C4-2B (cell line): ENCODE results near the gene OR1F1.

Experiments used
- H3K27ac ChIP-seq: fragments of 450-650 bp; 2 replicates; pipeline ENCODE4 v1.5.1; 2017
- ZFX ChIP-seq: fragments of 450-650 bp; IDR thresholded peaks from 2 replicates; pipeline ENCODE4 v1.6.1; 2017
- TF ChIP-seq, protein P1 (sequence below): fragments of 450-650 bp; conservative IDR thresholded peaks from 2 replicates; pipeline ENCODE4 v1.5.1; 2017; ENCODE audit warnings: mild to moderate bottlenecking

The OR1F1 gene

DNA sequence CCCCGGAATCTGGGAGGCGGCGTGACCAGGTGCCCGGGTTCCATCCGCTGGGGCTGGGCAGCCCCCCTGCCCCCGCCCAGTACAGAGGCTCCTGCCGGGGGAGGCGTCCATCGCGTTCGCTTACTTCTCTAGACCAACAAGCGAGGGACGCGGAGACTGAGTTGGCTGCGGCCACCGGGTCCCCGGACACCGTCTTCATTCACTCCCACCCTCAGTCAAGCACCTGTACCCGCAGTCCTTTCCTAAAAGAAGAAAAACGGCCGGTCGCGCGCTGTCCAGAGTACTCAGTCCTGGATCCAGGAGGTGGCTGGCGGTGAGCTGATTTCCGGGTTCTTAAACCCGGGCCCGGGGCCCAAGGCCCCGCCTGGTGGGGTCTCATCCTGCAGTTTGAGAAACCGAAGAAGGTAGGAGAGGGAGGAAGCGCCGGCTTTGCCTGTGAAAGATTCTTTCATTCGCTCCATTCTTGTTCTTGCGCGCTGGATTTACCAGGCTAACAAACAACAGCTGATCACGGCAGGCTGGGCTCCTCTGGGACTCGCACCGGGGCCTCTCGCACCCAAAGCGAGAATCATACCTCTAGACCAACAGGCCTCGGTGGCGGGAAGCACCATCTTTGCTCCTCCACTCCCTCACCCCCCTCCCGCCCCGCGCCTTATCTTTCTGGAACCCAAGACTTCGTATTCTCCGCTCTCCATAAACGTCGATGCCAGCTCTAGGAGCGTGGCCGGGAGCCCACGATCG, 17.4 kb upstream of the OR1F1 start:
- TF ChIP-seq ZFX, result no peak
- TF ChIP-seq, protein P1, sequence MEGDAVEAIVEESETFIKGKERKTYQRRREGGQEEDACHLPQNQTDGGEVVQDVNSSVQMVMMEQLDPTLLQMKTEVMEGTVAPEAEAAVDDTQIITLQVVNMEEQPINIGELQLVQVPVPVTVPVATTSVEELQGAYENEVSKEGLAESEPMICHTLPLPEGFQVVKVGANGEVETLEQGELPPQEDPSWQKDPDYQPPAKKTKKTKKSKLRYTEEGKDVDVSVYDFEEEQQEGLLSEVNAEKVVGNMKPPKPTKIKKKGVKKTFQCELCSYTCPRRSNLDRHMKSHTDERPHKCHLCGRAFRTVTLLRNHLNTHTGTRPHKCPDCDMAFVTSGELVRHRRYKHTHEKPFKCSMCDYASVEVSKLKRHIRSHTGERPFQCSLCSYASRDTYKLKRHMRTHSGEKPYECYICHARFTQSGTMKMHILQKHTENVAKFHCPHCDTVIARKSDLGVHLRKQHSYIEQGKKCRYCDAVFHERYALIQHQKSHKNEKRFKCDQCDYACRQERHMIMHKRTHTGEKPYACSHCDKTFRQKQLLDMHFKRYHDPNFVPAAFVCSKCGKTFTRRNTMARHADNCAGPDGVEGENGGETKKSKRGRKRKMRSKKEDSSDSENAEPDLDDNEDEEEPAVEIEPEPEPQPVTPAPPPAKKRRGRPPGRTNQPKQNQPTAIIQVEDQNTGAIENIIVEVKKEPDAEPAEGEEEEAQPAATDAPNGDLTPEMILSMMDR, result no peak
- no peak overlapping the region for H3K27ac ChIP-seq

DNA sequence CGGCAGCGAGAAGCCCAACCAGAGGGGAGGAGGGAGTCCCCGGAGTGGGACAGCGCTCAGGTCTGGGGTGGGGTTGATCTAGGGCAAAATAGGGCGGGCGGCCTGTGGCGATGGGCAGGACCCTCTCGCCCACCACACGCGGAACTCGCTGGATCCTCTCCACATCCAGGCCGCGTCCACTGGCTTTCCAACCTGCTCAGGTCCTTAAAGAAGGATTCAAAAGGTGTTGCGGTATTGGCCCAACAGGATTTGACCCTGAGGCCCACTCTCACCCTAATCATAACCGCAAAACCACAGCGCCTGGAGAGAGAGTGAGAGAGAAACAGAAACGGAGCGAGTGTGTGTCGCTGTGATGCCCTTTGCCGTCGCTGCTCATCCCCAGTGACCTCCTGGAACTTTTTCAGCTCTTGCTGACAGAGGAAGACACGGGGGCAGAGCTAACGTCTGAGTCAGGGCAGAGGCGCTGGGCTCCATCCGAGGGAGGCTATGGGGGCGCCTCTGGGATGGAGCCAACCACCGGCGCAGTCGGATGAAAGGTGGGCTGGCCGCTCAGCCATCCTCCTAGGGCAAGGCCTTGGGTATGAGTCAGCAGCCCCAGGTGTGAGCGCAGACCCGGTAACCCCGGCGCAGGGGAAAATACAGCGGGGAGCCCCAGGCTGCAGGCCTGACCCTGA, 16.7 kb upstream of the OR1F1 start:
- no peak overlapping the region for H3K27ac ChIP-seq
- TF ChIP-seq, protein P1, result no peak
- no peak for TF ChIP-seq ZFX

DNA sequence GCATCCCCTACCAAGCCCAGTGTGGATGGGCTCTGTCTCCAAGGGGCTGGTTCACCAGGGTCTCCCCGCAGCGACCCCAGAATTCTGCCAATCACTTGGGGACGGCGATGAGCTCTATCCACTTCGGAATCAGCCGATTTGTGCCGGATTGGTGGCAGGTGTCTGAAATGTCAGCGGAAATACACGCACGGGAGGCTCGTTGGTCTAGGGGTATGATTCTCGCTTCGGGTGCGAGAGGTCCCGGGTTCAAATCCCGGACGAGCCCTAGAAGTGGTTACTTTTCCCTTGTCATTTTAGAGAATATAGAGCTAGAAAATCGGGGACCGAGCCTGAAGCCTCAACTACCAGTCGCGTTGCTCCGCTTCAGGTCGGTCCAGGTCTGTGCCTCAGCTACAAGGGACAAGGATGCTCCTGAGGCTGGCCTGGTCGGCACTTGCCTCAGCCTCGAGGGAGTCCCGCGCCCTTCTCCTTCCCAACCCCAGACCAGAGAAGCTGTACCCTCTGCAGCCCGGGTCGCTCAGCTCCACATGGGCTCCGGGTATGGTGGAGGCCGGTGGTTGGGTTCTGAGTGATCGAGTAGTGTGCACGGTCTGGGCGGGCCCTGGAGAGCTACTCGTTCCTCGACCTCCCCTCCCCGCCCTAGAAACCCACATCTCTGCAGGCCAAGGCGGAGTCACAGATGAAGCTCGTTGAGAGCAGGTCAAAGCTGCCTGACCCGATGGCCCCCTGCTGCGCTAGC, 16.0 kb upstream of the OR1F1 start:
- no peak for TF ChIP-seq ZFX
- TF ChIP-seq, protein P1, result no peak
- H3K27ac ChIP-seq, result no peak overlapping the region

DNA sequence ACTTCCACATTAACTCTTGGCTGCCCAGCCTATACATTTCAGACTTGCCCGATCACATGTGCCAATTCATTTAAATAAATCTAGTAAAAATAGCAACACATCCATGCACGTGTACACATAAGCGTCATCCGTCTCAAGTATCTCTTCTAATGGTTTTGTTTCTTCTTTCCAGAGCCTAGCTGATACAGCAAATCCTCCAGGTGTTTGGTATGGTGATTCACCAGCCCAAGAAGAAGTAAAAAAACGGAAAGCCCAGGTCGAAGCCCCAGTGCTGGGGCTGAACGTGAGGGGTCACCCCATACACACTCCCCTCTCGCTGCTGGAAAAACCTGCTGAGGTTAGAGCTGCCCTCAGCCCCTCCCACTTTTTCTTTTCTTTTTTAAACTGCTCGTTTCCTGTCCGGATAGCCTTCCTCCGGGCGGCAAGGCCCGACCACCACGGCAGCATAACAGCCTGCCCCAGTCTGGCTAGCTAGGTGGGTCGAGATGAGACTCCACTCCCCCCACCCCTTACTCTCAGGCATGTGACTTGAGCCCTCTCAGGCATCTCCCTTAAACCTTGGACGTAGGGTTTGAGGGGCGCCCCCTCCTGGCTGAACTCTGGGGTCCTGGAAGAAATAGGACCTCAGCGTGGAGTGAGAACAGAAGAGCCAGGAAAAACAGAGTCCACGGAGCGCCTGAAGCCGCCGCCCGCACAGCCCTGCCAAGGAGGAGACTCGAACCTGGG, 13.9 kb upstream of the OR1F1 start:
- TF ChIP-seq, protein P1, result peak; percentile 58
- TF ChIP-seq ZFX, result no peak
- no peak overlapping the region for H3K27ac ChIP-seq

DNA sequence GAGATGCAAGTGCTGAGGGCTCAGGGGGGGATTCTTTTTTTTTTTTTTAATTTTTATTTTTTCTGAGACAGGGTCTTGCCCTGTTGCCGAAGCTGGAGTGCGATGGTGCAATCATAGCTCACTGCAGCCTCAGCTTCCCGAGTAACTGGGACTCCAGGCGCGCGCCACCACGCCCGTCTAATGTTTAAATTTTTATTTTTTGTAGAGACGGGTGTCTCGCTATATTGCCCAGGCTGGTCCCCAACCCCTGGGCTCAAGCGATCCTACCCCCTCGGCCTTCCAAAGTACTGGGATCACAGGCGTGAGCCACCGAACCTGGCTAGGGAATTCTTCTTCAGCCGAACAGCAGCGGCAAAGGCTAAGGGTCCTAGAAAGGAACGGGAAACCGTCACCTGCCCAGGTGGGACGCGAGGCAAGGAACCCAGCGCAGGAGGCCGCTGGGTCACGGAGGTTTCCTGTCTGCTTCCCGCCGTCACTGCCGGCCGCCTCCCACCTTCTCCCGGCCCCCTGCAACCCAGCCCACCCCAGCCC, 13.3 kb upstream of the OR1F1 start:
- no peak overlapping the region for H3K27ac ChIP-seq
- TF ChIP-seq, protein P1, result peak; percentile 29
- no peak for TF ChIP-seq ZFX

DNA sequence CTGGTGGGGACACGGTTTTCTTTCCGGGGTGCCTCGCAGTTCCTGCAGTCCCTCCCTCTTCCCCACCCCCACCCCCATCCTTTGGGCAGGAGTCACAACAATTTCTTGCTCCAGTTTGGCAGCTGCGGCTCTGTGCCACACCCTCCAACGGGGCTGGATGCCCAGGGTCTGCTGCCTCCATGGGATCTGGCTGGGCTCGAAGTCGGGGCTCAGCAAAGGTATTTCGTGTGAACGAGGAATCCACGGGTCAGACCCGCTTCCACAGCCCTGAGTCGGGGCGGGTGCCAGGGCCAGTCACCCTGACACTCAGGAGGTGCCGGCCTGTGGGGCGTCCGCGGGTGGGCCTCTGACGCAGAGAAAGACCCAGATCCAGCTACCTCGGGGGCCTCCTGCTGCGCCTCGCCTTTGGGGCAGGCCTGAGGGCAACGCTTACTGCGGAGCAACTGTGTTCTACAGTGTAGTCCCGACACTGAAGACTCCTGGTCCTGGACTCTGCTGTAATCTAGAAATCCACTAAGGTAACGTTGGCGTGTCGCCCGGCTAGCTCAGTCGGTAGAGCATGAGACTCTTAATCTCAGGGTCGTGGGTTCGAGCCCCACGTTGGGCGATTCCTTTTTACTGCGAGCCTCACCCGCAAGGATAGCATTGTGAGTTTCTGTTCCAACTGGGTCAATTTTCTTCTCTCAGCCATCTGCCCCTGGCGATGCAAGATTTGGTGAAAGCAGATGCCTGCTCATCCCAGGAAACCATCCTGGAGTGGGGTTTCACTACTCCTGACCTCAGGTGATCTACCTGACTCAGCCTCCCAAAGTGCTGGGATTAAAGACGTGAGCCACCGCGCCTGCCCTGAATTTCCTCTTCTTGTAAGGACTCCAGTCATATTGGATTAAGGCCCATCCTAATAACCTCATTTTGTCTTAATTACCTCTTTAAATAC, 12.6 kb upstream of the OR1F1 start:
- H3K27ac ChIP-seq, result no peak overlapping the region
- TF ChIP-seq, protein P1, result no peak
- TF ChIP-seq ZFX, result no peak
